ENCODE measurements around the gene KMT2B.

Gene KMT2B

GRCh38 chr19:35760711-35761349, 43.0 kb downstream of the KMT2B start:
- Histone ChIP-seq H4K20me1 (ENCODE audit: insufficient read depth, low read length) (no peaks in the 10 kb centered on the region), H2AFZ (ENCODE audit: low read length) (no peak overlapping the region), H3K79me2 (ENCODE audit: insufficient read depth, low read length) (no peaks in the 10 kb centered on the region), H3K4me3 (ENCODE audit: low read depth, low read length, poor library complexity, severe bottlenecking) (no peak overlapping the region), H3K27me3 (ENCODE audit: insufficient read depth, low read length) (no peaks in the 10 kb centered on the region), H3F3A (ENCODE audit: insufficient read depth, low read length) (no peaks in the 10 kb centered on the region), H3K9me3 (ENCODE audit: low read length) (no peaks in the 10 kb centered on the region), H3K27ac (ENCODE audit: low read depth, low read length, poor library complexity, severe bottlenecking) (no peak overlapping the region), H3K4me2 (ENCODE audit: low read length) (no peak overlapping the region), H3K4me1 (ENCODE audit: insufficient read depth, low read length, severe bottlenecking) (peaks cover 21% of the 10 kb centered on the region), H3K9ac (ENCODE audit: low read length) (no peak overlapping the region), H3K36me3 (ENCODE audit: insufficient read depth, low read length) (peaks cover 35% of the 10 kb centered on the region), H3K9me2 (ENCODE audit: low read depth, low read length) (no peaks in the 10 kb centered on the region)
- TF ChIP-seq CTCF (IDR thresholded peaks at IDR 0.05; ENCODE audit: low read length) (no peak), EZH2 (IDR thresholded peaks at IDR 0.05; ENCODE audit: borderline replicate concordance, low read length) (no peak)

- no peak overlapping the region for H3K4me2 ChIP-seq (ENCODE audit: low read length)
- H3K4me3 ChIP-seq (ENCODE audit: low read depth, low read length, poor library complexity, severe bottlenecking): no peak overlapping the region
- H3K36me3 ChIP-seq (ENCODE audit: insufficient read depth, low read length): peaks cover 40% of the 10 kb centered on the region
- peaks cover 2% of the 10 kb centered on the region for H3K4me1 ChIP-seq (ENCODE audit: insufficient read depth, low read length, severe bottlenecking)
- no peak overlapping the region for H2AFZ ChIP-seq (ENCODE audit: low read length)
- H3K9me2 ChIP-seq (ENCODE audit: low read depth, low read length): no peaks in the 10 kb centered on the region
- no peaks in the 10 kb centered on the region for H3K79me2 ChIP-seq (ENCODE audit: insufficient read depth, low read length)
- no peak overlapping the region for H3K27ac ChIP-seq (ENCODE audit: low read depth, low read length, poor library complexity, severe bottlenecking)
- H3K9ac ChIP-seq (ENCODE audit: low read length): no peak overlapping the region
- H3K27me3 ChIP-seq (ENCODE audit: insufficient read depth, low read length): no peaks in the 10 kb centered on the region
- TF ChIP-seq CTCF (IDR thresholded peaks at IDR 0.05; ENCODE audit: low read length) (no peak), EZH2 (IDR thresholded peaks at IDR 0.05; ENCODE audit: borderline replicate concordance, low read length) (no peak)
- no peaks in the 10 kb centered on the region for H4K20me1 ChIP-seq (ENCODE audit: insufficient read depth, low read length)
- H3F3A ChIP-seq (ENCODE audit: insufficient read depth, low read length): no peaks in the 10 kb centered on the region
- no peaks in the 10 kb centered on the region for H3K9me3 ChIP-seq (ENCODE audit: low read length)
Measured at GRCh38 chr19:35764432-35765315, 46.9 kb downstream of the KMT2B start.

DNA sequence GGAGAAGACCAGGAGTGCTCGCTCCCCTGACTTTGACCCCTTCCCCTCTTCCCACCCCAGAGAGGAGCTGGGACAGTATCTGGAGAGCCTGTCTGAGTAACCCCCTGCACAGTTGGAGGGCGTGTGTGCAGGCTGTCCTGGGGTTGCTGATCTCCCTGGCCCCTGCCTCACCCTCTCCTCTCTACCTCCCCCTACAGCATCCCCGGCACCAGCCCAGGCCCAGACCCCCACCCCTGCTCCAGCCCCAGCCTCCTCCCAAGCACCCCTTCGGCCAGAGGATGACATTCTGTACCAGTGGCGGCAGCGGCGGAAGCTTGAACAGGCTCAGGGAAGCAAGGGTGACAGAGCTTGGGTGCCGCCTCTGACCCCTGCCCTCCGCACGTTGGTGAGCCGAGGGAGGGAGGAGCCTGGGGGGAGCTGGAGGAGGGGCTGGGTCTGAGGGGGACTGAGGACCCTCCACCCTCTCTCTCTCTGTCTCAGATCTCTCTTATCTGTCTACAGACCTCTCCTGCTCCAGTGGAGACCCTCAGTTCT, 48.8 kb downstream of the KMT2B start:
- H4K20me1 ChIP-seq (ENCODE audit: insufficient read depth, low read length): no peaks in the 10 kb centered on the region
- H3K27me3 ChIP-seq (ENCODE audit: insufficient read depth, low read length): no peaks in the 10 kb centered on the region
- no peaks in the 10 kb centered on the region for H3K79me2 ChIP-seq (ENCODE audit: insufficient read depth, low read length)
- no peaks in the 10 kb centered on the region for H3F3A ChIP-seq (ENCODE audit: insufficient read depth, low read length)
- no peak overlapping the region for H3K4me3 ChIP-seq (ENCODE audit: low read depth, low read length, poor library complexity, severe bottlenecking)
- H3K9me3 ChIP-seq (ENCODE audit: low read length): no peaks in the 10 kb centered on the region
- no peaks in the 10 kb centered on the region for H3K4me1 ChIP-seq (ENCODE audit: insufficient read depth, low read length, severe bottlenecking)
- peaks cover 24% of the 10 kb centered on the region for H3K36me3 ChIP-seq (ENCODE audit: insufficient read depth, low read length)
- H3K4me2 ChIP-seq (ENCODE audit: low read length): no peak overlapping the region
- H3K9me2 ChIP-seq (ENCODE audit: low read depth, low read length): no peaks in the 10 kb centered on the region
- H3K9ac ChIP-seq (ENCODE audit: low read length): no peak overlapping the region
- H3K27ac ChIP-seq (ENCODE audit: low read depth, low read length, poor library complexity, severe bottlenecking): no peak overlapping the region
- TF ChIP-seq EZH2 (IDR thresholded peaks at IDR 0.05; ENCODE audit: borderline replicate concordance, low read length) (no peak), CTCF (IDR thresholded peaks at IDR 0.05; ENCODE audit: low read length) (no peak)
- no peak overlapping the region for H2AFZ ChIP-seq (ENCODE audit: low read length)

All from OCI-LY1 (cell line).